Prostate gland (tissue), 2 donors: ENCODE results near the gene TJP3. TPM values are rescaled to one million over a fixed set of nuclear protein-coding genes. Genes with fewer than 3 reads are reported as not detected.
"Not testable (repeated sequence)": the region's sequence is repeated elsewhere in the genome, so short reads cannot be mapped to it uniquely, and the experiment has no call there.

ENCODE experiments used
- DNase-seq: peaks from one replicate; pipeline ENCODE4 v3.0.0-alpha.2; 2019; ENCODE audit warnings: low spot score
- H3K27ac ChIP-seq, 2 donors: fragments of 200-600 bp; sonication (generic); 2 replicates each; pipeline ENCODE4 v1.5.1; 2017 to 2019
- H3K27me3 ChIP-seq: fragments of 200-600 bp; sonication (generic); replicated peaks from 2 replicates; pipeline ENCODE4 v1.5.1; 2019; ENCODE audit not compliant: insufficient read depth
- H3K36me3 ChIP-seq, 2 donors: fragments of 200-600 bp; sonication (generic); 1 replicate in 1 of 2; 2 replicates in 1 of 2; pipeline versions ENCODE4 v1.5.1 to v1.8.1; 2017 to 2019
- H3K4me1 ChIP-seq: fragments of 200-600 bp; sonication (generic); replicated peaks from 2 replicates; pipeline ENCODE4 v1.5.1; 2019
- H3K4me3 ChIP-seq, 2 donors: fragments of 200-600 bp; sonication (generic); 2 replicates each; pipeline ENCODE4 v1.5.1; 2017 to 2019
- H3K9me3 ChIP-seq: fragments of 200-600 bp; sonication (generic); 2 replicates; pipeline ENCODE4 v1.5.1; 2017
- CTCF ChIP-seq, 4 experiments: fragments of 200-600 bp in 2 of 4; fragments of 450-650 bp in 2 of 4; sonication (generic) in 2 of 4; IDR thresholded peaks; 1 replicate in 3 of 4; 2 replicates in 1 of 4; pipeline ENCODE4 v1.5.1; 2016 to 2019; ENCODE audit warnings: antibody characterized with exemption in 4 of 4, mild to moderate bottlenecking in 2 of 4, moderate library complexity in 2 of 4
- POLR2A ChIP-seq: fragments of 450-650 bp; IDR thresholded peaks from one replicate; pipeline ENCODE4 v1.6.1; 2016; ENCODE audit warnings: antibody characterized with exemption, mild to moderate bottlenecking
- POLR2AphosphoS5 ChIP-seq: sonication (generic); formaldehyde crosslinking; IDR thresholded peaks from one replicate; pipeline ENCODE4 v1.6.1; 2017; ENCODE audit warnings: antibody characterized with exemption
- WGBS: methylation state at CpG from one replicate; pipeline ENCODE4 v1.1.5; 2018; 5-methylcytosine and 5-hydroxymethylcytosine counted together
- intact Hi-C: fragments of 100-400 bp; cut with DNase I; formaldehyde crosslinking; loops from one replicate; pipeline ENCODE4 v1.14.2; 2022
- total RNA-seq, 2 donors: library from RNA; depleted of rRNA; stranded (reverse); fragments of >200 nt; gene quantifications; one replicate each; pipeline ENCODE4 v1.1.0, GENCODE V29; 2016

TJP3 gene
- total RNA-seq, 2 donors from 2014 or later: 14.6 to 17.8 TPM

GRCh38 chr19:3661284-3662238 is 46.6 kb upstream of the TJP3 start:
- H3K27ac ChIP-seq: no peak overlapping the region
- no peaks in the 10 kb centered on the region for H3K9me3 ChIP-seq
- intact Hi-C loops: no loop called here
- peaks cover 0 to 17% of the 10 kb centered on the region in 2 donors for H3K36me3 ChIP-seq
- no peaks in the 10 kb centered on the region for H3K27me3 ChIP-seq
- DNase-seq: no peak
- no peak overlapping the region for H3K4me3 ChIP-seq
- no peak for TF ChIP-seq POLR2AphosphoS5
- TF ChIP-seq POLR2A: no peak
- no peak for TF ChIP-seq CTCF (IDR thresholded peaks at IDR 0.05)
- no peaks in the 10 kb centered on the region for H3K4me1 ChIP-seq
- 94% methylated on average over 25 of the region's 34 CpGs for WGBS

DNA sequence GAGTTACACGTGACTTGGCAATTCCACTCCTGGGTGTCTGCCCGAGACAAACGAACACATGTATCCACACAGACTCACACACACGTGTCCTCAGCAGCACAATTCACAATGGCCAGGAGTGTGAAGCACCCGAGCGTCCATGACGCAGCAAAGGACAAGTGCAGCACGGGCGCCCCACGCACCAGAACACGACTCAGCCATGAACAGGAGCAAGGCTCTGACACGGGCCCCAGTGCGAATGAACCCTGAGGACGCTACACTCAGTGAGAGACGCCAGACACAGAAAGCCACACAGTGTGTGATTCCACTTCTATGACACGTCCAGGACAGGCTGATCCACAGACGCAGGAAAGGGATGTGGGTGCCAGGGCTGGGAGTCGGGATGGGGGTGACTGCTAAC is 44.3 kb upstream of the TJP3 start:
- no peak overlapping the region for H3K4me3 ChIP-seq
- TF ChIP-seq CTCF (IDR thresholded peaks at IDR 0.05) (no peak), POLR2AphosphoS5 (no peak), POLR2A (no peak)
- no peaks in the 10 kb centered on the region for H3K4me1 ChIP-seq
- H3K27ac ChIP-seq: no peak overlapping the region
- 90% methylated on average over 18 of the region's 18 CpGs for WGBS
- H3K36me3 ChIP-seq: peaks cover 0 to 5% of the 10 kb centered on the region in 2 donors
- no peak for DNase-seq
- intact Hi-C loops: no loop called here
- no peaks in the 10 kb centered on the region for H3K9me3 ChIP-seq
- H3K27me3 ChIP-seq: no peaks in the 10 kb centered on the region

- DNase-seq: no peak
- TF ChIP-seq POLR2A: no peak
- no peak for TF ChIP-seq POLR2AphosphoS5
- no peak for TF ChIP-seq CTCF (IDR thresholded peaks at IDR 0.05)
- no peaks in the 10 kb centered on the region for H3K9me3 ChIP-seq
- WGBS: 82% methylated on average over 12 of the region's 19 CpGs
- no peaks in the 10 kb centered on the region for H3K4me1 ChIP-seq
- no peaks in the 10 kb centered on the region for H3K36me3 ChIP-seq
- H3K27me3 ChIP-seq: no peaks in the 10 kb centered on the region
- H3K27ac ChIP-seq: no peak overlapping the region
- intact Hi-C loops: no loop called here
- no peak overlapping the region for H3K4me3 ChIP-seq
These were observed 43.1 kb upstream of the TJP3 start for GRCh38 chr19:3664879-3665642.

- no peaks in the 10 kb centered on the region for H3K36me3 ChIP-seq
- peak; percentile 46 for DNase-seq
These were observed 42.3 kb upstream of the TJP3 start for GRCh38 chr19:3665681-3666544.

DNA sequence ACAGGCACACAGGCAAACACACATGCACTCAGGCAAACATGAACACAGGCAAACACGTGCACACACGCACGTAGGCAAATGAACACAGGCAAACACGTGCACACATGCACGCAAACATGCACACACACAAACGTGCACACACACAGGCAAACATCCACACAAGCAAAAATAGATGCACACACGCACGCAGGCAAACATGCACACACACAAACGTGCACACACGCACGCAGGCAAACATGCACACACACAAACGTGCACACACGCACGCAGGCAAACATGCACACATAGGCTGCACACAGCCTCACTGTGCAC is 41.7 kb upstream of the TJP3 start:
- not testable (repeated sequence) for DNase-seq, H3K4me1 ChIP-seq, H3K27ac ChIP-seq, H3K9me3 ChIP-seq, H3K27me3 ChIP-seq, H3K4me3 ChIP-seq, H3K36me3 ChIP-seq
- intact Hi-C loops: loop anchor here (1.0 kb wide), 1 partner anchor 34 kb away; the partner anchor contains the start of gene PIP5K1C
- WGBS: 85% methylated on average over 13 of the region's 14 CpGs

More at GRCh38 chr19:3665681-3666544, 42.3 kb upstream of the TJP3 start:
- Histone ChIP-seq H3K4me3 (no peak overlapping the region), H3K4me1 (no peaks in the 10 kb centered on the region), H3K9me3 (no peaks in the 10 kb centered on the region), H3K27me3 (no peaks in the 10 kb centered on the region), H3K27ac (peak overlapping the region in 1 of 2 donors; percentile 35)
- 44% methylated on average over 29 of the region's 40 CpGs for WGBS
- TF ChIP-seq POLR2AphosphoS5: peak; percentile 43
- no peak for TF ChIP-seq POLR2A
- TF ChIP-seq CTCF (IDR thresholded peaks at IDR 0.05): peak; percentile 94 to 97 (median 96)
- intact Hi-C loops: loop anchor here (1.0 kb wide), 1 partner anchor 34 kb away; the partner anchor contains the start of gene PIP5K1C
